HCT116 (cell line): ENCODE measurements around the gene ARTN. TPM values are rescaled to one million over a fixed set of nuclear protein-coding genes. Genes with fewer than 3 reads are reported as not detected.

Experiments used
- ATAC-seq: fragments of 200-7000 bp; cut with Tn5 transposase; 2 replicates; pipeline ENCODE4 v1.9.1; 2020; ENCODE audit warnings: mild to moderate bottlenecking, moderate library complexity
- BruUV-seq: library from RNA; stranded (reverse); fragments of 400-500 nt; replicated peaks from 2 replicates; lab custom pipeline; 2021; lab: Mats Ljungman, UMichigan
- CTCF ChIA-PET: fragments of 300-600 bp; sonication (Branson Sonifier 250); formaldehyde crosslinking; loops from one replicate; lab custom pipeline; 2021; ENCODE audit warnings: antibody characterized with exemption; lab: Charles Lee
- POLR2A ChIA-PET: fragments of 300-600, 350-600 bp; sonication (Branson Sonifier 250); formaldehyde crosslinking; loops from one replicate; lab custom pipeline; 2021; ENCODE audit warnings: antibody characterized with exemption; lab: Charles Lee
- RAD21 ChIA-PET, 2 experiments: fragments of 300-600 bp; sonication (Branson Sonifier 250); formaldehyde crosslinking; loops; one replicate each; lab custom pipeline; 2023; ENCODE audit warnings: low total read pairs in 2 of 2; ENCODE audit not compliant: uncharacterized antibody in 2 of 2, unreplicated experiment in 2 of 2, low non-redundant PET in 1 of 2; lab: Charles Lee
- DNase-seq: peaks from one replicate; pipeline ENCODE4 v3.0.0-alpha.2; 2010; ENCODE audit warnings: low read depth, low spot score
- H2AFZ ChIP-seq: fragments of 200-600 bp; shearing (Covaris generic), sonication (generic); 2 replicates; pipeline ENCODE4 v1.6.1; 2017; ENCODE audit warnings: low read depth, mixed run types, mixed read lengths, antibody characterized with exemption, low read length; ENCODE audit not compliant: poor library complexity, severe bottlenecking
- H3K27ac ChIP-seq: 2 replicates; pipeline ENCODE4 v1.5.1; 2012; ENCODE audit warnings: low read depth, low read length
- H3K27me3 ChIP-seq: fragments of 200-600 bp; sonication (generic); 2 replicates; pipeline ENCODE4 v1.6.1; 2016; ENCODE audit warnings: mixed run types, low read length, mixed read lengths; ENCODE audit not compliant: insufficient read depth
- H3K36me3 ChIP-seq, 2 experiments: fragments of 200-500 bp in 1 of 2; fragments of 200-600 bp in 1 of 2; sonication (Bioruptor generic) in 1 of 2; sonication (generic) in 1 of 2; 2 replicates each; pipeline versions ENCODE4 v1.5.1 to v1.6.1; 2014 to 2016; ENCODE audit warnings: low read length in 2 of 2, inconsistent platforms in 1 of 2, mixed read lengths in 1 of 2, mixed run types in 1 of 2; ENCODE audit not compliant: insufficient read depth in 2 of 2, control insufficient read depth in 1 of 2
- H3K4me1 ChIP-seq, 2 experiments: fragments of 200-600 bp in 1 of 2; sonication (generic) in 1 of 2; 2 replicates each; pipeline versions ENCODE4 v1.5.1 to v1.6.1; 2012 to 2017; ENCODE audit warnings: low read length in 2 of 2, inconsistent platforms in 1 of 2, mild to moderate bottlenecking in 1 of 2, mixed read lengths in 1 of 2, mixed run types in 1 of 2, moderate library complexity in 1 of 2; ENCODE audit not compliant: insufficient read depth in 2 of 2, control insufficient read depth in 1 of 2
- H3K4me2 ChIP-seq: fragments of 200-600 bp; sonication (generic); 2 replicates; pipeline ENCODE4 v1.6.1; 2017; ENCODE audit warnings: mixed run types, low read length, mixed read lengths
- H3K4me3 ChIP-seq, 2 experiments: fragments of 200-600 bp in 1 of 2; sonication (generic) in 1 of 2; replicated peaks in 1 of 2; 2 replicates each; pipeline ENCODE4 v1.5.1; 2011 to 2016; ENCODE audit warnings: low read length in 2 of 2, control low read depth in 1 of 2, low read depth in 1 of 2, mild to moderate bottlenecking in 1 of 2, mixed read lengths in 1 of 2, mixed run types in 1 of 2
- H3K79me2 ChIP-seq: fragments of 200-600 bp; sonication (generic); 2 replicates; pipeline ENCODE4 v1.6.1; 2017; ENCODE audit warnings: mild to moderate bottlenecking, mixed run types, low read length, moderate library complexity, mixed read lengths; ENCODE audit not compliant: insufficient read depth
- H3K9ac ChIP-seq: fragments of 200-600 bp; sonication (generic); 2 replicates; pipeline ENCODE4 v1.6.1; 2016; ENCODE audit warnings: low read length, mixed read lengths
- H3K9me2 ChIP-seq: fragments of 200-600 bp; sonication (generic), shearing (Covaris generic); 2 replicates; pipeline ENCODE4 v1.6.1; 2017; ENCODE audit warnings: mixed run types, mild to moderate bottlenecking, moderate library complexity; ENCODE audit not compliant: insufficient read depth
- H3K9me3 ChIP-seq, 2 experiments: fragments of 200-500 bp in 1 of 2; fragments of 200-600 bp in 1 of 2; sonication (Bioruptor generic) in 1 of 2; sonication (generic) in 1 of 2; 2 replicates each; pipeline ENCODE4 v1.6.1; 2014 to 2017; ENCODE audit warnings: low read length in 2 of 2, mixed read lengths in 2 of 2, inconsistent platforms in 1 of 2, low read depth in 1 of 2, mild to moderate bottlenecking in 1 of 2, mixed run types in 1 of 2, moderate library complexity in 1 of 2; ENCODE audit not compliant: control insufficient read depth in 1 of 2, insufficient read depth in 1 of 2
- H4K20me1 ChIP-seq: fragments of 200-600 bp; sonication (generic), shearing (Covaris generic); 2 replicates; pipeline ENCODE4 v1.6.1; 2017; ENCODE audit warnings: mixed run types, mild to moderate bottlenecking, moderate library complexity; ENCODE audit not compliant: insufficient read depth
- CBX3 ChIP-seq: IDR thresholded peaks from 2 replicates; pipeline ENCODE4 v1.6.1; 2012; ENCODE audit warnings: low read depth
- CEBPB ChIP-seq: IDR thresholded peaks from 2 replicates; pipeline ENCODE4 v1.6.1; 2012; ENCODE audit warnings: low read depth
- CTCF ChIP-seq, 3 experiments: fragments of 200-600 bp in 1 of 3; sonication (generic) in 1 of 3; IDR thresholded peaks in 2 of 3; conservative IDR thresholded peaks in 1 of 3; 2 replicates each; pipeline ENCODE4 v1.5.1; 2012 to 2017; ENCODE audit warnings: low read depth in 2 of 3, low read length in 2 of 3, antibody characterized with exemption in 1 of 3, borderline replicate concordance in 1 of 3, control low read depth in 1 of 3, mild to moderate bottlenecking in 1 of 3, mixed read lengths in 1 of 3, mixed run types in 1 of 3, moderate library complexity in 1 of 3; ENCODE audit not compliant: insufficient read depth in 1 of 3
- EZH2 ChIP-seq: fragments of 200-600 bp; sonication (generic); IDR thresholded peaks from 2 replicates; pipeline ENCODE4 v1.6.1; 2017; ENCODE audit warnings: antibody characterized with exemption, mixed run types
- MAX ChIP-seq: IDR thresholded peaks from 2 replicates; pipeline ENCODE4 v1.6.1; 2012
- POLR2A ChIP-seq: IDR thresholded peaks from 2 replicates; pipeline ENCODE4 v1.7.0; 2011; ENCODE audit warnings: borderline replicate concordance; ENCODE audit not compliant: insufficient read depth, insufficient read length; ENCODE audit errors: extremely low read depth
- intact Hi-C: fragments of 100-400 bp; cut with micrococcal nuclease; formaldehyde crosslinking; loops from 2 replicates; pipeline ENCODE4 v1.10.0; 2022
- total RNA-seq: library from RNA; stranded (reverse); gene quantifications from one replicate; pipeline ENCODE4 v1.2.1, GENCODE V29; 2021; ENCODE audit not compliant: unreplicated experiment

The ARTN gene
- total RNA-seq, 1 experiment from 2014 or later, result 36.4 TPM

- ATAC-seq (no peak), DNase-seq (no peak)
- Histone ChIP-seq H2AFZ (no peak overlapping the region), H3K4me3 (no peak overlapping the region), H3K9me2 (no peaks in the 10 kb centered on the region), H3K9ac (no peak overlapping the region), H3K4me2 (no peak overlapping the region), H3K4me1 (no peaks in the 10 kb centered on the region), H3K9me3 (no peaks in the 10 kb centered on the region), H3K27ac (no peak overlapping the region), H3K27me3 (no peaks in the 10 kb centered on the region), H4K20me1 (no peaks in the 10 kb centered on the region), H3K79me2 (no peaks in the 10 kb centered on the region), H3K36me3 (peaks cover 0 to 4% of the 10 kb centered on the region in 2 experiments; a peak in 2 of 4 replicates)
- no TSS peak for BruUV-seq
- intact Hi-C loops, result no loop called here
- CTCF ChIA-PET, result no interaction called here
- TF ChIP-seq MAX (no peak), EZH2 (no peak), POLR2A (no peak), CBX3 (no peak), CEBPB (no peak), CTCF (IDR thresholded peaks at IDR 0.05 in 2 of 3, conservative IDR thresholded peaks at IDR 0.05 in 1 of 3; ENCODE audit: borderline replicate concordance in 1 of 3, insufficient read depth in 1 of 3, low read depth in 2 of 3, low read length in 2 of 3) (no peak)
- RAD21 ChIA-PET, result no interaction called here
- POLR2A ChIA-PET, result no interaction called here
These were observed 23.9 kb downstream of the ARTN start for GRCh38 chr1:43957407-43958040.
